GM18498 (cell line): ENCODE results near the gene ABCA4.

Experiments
- ATAC-seq: cut with Tn5 transposase; IDR thresholded peaks from one replicate; pipeline ENCODE4 v1.9.1; 2021; ENCODE audit warnings: mild to moderate bottlenecking, moderate library complexity; ENCODE audit not compliant: unreplicated experiment

ABCA4 gene

DNA sequence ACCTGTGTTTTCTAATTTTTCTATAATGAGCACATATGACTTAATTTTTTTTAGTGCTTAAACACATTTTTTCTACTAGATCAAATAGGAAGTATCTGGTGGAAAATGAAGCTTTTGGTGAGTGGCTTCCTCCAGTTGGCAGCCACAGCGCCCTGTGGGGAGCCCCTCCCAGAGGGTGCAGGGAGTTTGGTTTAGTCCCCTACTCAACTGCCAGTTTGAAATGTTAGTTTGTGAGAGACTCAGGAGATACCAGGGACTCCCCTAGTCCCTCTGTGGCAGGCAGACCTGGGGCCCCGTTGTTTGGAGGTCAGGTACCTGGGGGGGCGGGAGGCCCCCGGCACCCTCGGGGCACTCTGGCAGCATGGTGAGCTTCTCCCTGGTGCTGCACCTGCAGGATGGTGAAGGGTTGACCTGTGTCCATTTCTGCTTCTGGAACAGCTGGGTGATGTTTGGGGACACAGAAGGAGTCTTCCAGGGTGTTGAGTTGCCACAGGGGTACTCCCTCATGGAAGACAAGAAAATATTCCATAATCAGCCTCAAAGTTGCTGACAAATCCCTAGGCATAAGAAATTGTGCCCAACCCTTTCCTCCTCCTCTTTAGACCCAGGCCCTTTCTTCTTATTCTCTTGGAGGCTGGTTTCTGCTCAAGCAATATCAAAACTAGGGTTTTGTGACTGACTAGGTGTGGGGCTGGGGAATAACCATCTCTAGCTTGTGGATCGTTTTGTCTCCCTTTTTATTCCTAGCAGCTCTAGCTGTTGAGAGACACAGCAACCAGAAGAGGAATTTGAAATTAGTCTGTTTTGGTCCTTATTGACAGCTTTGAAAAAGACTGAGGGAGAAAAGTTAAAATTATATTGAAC lies 91.6 kb downstream of the ABCA4 start:
- ATAC-seq = no peak

DNA sequence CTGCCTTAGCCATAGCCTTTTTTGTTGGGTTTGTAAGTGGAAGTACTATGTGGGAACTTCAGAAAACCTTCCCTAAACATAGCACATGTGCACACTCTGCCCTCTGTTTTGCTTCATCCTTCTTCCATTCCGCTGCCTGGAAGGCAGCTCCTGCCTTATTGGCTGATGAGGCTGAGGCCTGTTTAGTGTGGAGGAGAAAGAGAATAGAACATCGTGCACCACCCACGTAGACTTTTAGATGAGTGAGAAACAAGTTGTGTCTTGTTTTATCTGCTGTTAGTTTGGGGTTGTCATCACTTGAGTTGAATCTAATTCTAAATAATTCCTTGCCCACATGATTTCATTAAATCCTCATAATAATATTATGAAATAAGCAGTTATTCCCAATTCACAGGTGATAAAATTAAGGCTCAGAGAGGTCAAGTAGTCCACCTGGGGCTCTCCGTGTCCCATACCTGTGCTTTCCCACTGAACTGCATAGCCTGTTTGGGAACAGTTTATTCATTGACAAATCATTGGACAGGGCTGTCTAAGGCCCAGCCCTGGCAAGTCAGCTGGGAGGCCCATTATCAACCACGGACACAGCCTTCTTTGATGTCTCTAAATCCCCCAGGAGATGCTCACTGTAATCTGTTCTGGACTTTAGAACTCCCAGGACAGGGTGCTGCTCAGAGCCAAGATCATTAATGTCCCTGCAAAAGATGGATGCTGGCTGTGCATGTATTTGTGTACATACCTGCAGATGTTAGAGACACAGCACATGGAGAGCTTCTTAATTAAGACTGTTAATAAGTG lies 93.0 kb downstream of the ABCA4 start:
- no peak for ATAC-seq

GRCh38 chr1:94026619-94027380 lies 94.1 kb downstream of the ABCA4 start:
- ATAC-seq = no peak

DNA sequence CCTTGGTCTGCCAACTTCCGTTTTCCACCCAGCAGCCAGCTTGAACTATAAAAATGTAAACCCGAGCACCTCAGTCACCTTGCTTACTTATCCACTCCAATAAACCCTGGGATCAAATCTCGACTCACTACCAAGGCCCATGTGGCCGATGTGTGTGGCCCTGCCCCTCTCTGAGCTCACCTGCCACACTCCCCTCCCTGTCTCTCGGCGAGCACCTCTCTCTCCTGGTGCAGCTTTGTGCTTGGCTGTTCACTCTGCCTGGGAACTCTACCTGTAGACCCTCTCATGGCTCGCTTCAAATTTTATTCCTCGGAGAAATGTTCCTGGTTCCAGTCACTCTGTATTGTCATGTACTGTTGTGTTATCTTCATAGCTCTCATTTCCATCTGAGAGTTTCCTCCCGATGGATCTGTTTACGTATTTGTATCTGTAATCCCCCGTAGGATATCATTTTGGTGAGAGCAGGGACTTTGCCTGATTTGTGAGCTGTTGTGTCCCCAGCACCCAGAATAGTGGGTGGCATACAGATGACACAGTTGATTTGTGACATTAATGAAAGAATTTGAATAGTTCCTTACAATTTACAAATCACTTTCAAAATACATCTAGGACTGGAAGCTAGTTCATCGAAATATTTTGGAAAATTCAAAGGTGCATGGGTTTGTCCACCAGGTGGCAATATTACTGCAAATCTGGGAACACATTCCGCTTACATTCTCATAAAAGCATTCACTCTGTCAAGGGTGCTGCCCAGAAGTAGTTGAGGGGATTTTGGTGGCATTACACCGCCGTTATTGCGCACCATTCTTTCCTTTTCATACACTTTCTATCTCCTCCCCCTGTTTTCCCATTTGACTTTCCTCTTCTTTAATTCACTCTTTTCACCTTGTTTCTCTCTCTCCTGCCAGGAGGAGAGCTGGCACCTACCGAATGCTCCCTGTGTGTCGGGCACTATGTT lies 95.3 kb downstream of the ABCA4 start:
- ATAC-seq = no peak

DNA sequence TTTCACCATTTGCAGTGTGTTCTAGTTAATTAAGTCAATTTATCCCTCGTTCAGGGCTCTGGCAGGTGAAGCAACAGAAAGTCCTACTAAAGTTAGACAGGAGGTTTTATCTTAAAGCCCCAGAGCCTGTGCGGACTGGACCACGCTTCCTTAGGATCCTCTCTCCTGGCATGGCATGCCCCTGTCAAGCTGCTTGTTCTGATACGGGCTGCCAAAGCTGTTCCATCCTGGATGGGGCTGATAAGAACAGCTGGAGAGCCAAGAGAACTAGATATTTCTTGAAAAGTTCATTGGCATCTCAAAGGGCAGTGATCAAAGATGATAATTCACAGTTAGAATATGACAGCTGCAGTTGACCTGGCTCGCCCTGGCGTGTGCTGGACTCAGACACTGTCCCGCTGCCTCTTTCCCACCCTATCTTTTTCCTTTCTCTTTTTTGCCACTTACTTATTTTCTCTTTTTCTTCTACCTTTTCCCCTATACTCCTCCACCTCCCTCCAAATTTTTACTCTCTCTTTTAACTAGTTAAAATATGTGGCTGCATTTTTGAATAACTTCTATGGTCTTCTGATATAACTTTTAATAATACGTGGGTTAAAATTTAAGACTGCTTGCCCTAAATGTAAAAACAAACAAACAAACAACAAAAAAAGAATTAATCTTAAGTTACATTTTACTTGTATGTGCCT lies 96.7 kb downstream of the ABCA4 start:
- no peak for ATAC-seq

DNA sequence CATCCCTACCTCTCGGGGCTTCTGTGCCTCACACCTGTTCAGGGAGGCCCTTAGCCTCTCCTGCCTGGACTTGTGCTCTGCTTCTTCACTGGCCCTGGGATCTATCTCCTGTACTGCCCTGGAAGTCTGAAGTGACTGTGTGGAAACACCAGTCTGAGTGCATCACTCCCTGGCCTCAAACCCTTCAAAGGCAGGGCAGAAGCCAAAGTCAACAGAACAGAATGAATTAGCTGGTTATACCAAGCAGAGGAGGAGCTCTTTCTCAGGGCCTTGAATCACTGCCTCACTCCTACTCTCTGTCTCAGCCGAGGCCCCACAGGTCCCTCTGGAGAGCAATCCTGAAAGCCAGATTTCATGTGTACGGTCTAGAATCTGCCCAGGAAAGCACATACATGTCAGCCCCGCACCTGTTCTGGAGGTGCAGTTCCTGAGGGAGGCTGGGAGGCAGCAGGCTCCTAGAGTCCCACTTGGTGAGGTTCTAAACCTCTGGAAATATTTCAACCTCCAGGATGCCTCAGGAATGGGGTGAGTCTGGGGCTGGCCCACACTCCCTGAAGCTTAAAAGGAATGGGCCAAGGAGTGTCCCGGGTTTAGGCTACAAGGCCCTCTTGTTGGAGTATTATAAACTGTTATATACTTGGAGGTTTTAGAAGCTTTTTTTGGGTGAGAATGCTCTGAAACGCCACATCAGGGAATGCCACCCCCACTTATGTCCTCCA lies 98.3 kb downstream of the ABCA4 start:
- no peak for ATAC-seq

GRCh38 chr1:94020764-94021579 lies 100.0 kb downstream of the ABCA4 start:
- ATAC-seq = no peak

DNA sequence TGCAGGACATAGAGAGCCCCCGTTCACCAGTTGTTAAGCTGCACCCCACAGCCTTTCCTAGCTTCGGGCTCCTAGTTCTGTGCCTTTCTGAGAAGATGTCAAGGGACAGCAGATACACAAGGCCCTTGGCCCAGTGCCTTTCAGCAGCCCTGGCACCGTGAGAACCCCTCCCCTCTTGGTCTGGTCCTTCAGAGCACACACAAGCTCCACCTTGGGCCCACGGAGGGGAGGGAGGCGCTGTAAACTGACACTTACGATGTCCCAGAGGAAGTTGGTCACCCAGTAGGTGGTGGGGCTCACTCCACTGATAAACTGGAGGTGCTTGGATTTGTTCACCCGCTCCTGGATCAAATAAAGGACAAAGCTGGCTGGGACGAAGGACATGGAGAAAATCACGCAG lies 101.6 kb downstream of the ABCA4 start:
- ATAC-seq = no peak

DNA sequence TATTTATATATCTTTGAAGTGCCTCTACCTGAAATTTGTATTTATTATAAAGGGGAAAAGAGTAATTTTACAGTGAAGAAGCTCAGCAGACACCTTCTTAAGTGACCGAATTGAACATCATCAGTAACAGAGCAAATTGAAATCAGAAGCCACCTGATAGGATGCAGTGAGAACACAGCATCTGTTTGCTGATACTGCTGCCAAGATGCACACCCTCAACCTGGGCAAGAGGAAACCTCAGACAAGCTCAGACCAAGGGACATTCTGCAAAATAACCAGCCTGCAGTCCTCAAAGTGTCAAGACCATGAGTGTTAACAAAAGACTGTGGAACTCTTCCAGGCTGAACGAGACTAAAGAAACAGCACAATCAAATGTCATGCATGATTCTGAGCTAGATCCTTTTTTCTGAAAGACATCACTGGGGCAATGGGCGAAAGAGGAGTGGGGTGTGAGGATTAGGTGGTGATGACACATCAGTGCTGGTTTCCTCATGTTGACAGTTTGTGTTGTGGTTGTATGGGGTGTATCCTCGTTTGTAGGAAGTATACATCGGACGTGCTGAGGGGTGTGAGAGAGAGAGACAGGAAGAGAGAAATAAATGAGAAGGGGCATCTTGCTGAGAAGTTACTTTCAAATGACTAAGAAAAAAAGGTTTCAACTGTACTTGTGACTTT lies 103.7 kb downstream of the ABCA4 start:
- ATAC-seq = no peak

DNA sequence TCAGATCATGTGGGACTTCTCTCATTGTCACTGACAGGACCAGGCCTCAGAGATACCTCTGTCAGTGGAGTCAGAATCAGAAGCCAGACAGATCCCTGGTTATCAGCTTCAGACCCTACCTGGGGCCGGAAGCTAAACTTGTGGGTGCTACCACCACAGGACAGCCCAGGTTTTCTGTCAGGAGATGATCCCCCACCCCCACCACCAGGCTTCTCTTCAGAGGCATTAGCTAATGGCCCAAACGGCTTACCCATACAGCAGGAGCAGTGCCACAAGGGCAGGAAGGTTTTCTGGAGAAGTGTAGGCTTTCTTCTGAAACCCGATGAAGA lies 105.5 kb downstream of the ABCA4 start:
- no peak for ATAC-seq

DNA sequence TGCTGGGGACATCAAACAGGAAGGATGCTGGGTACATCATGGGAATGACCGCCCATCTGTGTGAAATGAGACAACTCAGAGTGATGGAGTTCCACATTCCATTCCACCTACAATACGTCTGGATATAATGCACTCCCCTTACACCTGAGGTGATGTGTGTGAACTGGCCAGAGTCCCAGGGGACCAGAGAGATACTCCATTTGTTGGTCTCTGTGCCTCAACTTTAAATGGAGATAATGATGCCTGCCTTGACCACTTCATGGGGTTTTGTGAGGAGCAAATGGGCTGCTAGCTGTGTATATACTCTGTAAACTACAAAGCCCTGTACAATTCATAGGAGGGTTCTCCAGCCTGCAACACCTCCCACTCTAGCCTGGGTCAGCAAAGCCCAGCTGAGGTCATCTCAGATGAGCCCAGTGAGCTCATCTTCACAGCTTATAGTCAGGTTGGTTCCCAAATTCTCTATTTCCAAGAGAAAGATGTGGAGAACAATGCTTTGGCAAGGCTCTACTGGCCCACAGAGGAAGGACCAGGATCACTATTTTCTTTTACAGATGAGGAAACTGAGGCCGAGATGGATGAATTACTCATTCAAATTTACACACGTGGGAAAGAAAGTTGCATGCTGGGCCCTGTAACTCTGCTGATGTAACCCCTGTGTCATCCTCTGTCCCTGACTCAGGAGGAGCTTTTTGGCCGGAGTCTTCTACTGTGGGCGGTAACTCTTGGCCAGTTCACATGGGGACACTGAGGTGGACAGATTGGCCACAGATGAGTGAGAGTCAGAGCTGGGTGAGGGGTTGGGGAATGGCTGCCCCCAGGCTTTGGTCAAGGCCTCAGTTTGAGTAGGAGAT lies 106.1 kb downstream of the ABCA4 start:
- no peak for ATAC-seq

- ATAC-seq = no peak
Measured at GRCh38 chr1:94014087-94014486, 106.9 kb downstream of the ABCA4 start.

DNA sequence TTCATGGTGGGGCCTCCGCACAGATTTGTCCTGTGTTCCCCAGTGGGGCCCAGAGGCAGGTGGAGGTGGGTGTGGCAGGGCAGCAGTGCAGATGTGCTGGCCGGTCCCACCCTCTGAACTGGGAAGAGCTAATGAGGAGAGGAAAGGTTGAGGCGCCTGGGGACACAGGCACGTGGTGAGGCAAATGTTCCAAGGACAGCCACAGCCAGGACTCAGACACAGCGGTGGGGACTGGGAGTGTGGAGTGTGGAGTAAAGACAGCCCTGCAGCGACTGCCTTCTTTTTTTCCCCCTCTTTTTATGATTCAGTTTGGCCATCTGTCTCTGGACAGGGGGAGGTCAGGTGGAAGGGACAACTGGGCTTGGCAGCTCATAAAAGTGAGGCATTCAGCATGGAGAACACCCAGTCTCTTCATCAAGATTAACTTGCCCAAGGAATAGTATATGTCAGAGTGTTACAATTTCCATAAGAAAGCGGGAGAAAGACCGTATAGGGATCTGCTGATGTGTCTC lies 107.5 kb downstream of the ABCA4 start:
- ATAC-seq = no peak

GRCh38 chr1:94012708-94013366 lies 108.1 kb downstream of the ABCA4 start:
- no peak for ATAC-seq

DNA sequence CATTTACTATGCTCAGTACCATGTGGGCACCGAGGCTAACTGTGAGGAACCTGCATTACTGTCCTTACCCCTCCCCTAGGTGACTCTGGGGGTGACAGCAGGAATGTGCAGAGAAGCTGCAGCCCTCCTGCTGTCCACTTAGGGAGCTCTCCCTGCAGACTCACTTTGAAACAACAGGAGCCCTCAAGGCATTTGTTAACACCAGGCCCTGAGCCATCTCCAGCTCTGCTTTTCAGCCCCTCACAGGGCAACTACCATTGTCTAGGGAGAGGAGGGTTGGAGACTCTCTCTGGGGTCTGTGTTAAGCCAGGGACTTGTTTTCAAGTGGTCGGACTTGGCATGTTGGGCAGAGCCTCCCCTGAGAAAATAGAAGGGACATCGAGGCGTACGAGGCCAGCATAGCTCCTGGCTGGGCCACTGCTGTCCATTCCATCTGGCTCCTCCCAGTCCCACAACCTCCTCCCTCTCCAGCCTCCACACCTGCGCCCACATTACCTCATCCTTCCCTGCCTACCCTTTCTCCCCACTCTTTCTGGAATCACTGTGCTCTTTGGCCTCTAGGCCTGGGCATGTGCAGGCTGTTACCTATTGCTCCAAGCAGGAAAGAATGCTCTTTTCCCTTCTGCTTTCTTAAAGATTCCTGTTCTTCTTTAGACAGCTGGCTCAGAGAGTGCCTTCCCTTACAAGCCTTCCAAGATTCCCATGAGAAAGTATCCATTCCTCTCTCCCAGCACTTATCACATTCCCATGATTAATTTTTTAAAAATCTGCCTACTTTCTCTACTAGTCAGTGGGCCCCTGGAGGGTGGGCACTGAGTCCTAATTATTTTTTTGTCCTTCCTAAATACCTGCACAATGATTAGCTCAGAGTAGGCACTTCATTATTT lies 109.0 kb downstream of the ABCA4 start:
- no peak for ATAC-seq
